ENCODE data around the gene GTPBP3. TPM values are rescaled to one million over a fixed set of nuclear protein-coding genes. Genes with fewer than 3 reads are reported as not detected.

The GTPBP3 gene
- total and polyA plus RNA-seq, 5 donors from 2014 or later = 5.2 to 26.1 (median 8.9) TPM

- Histone ChIP-seq H3K27ac (ENCODE audit: insufficient read depth, low read length, poor library complexity, severe bottlenecking) (no peak overlapping the region), H3K27me3 (ENCODE audit: control insufficient read depth, insufficient read depth, low read length) (peaks cover 6% of the 10 kb centered on the region), H3K4me3 (ENCODE audit: low read depth, low read length) (peak overlapping the region; percentile 77), H3K4me1 (ENCODE audit: control insufficient read depth, insufficient read depth, low read length, poor library complexity, severe bottlenecking) (peaks cover 30% of the 10 kb centered on the region), H3K36me3 (ENCODE audit: control insufficient read depth, insufficient read depth, low read length) (no peaks in the 10 kb centered on the region), H3K9me3 (ENCODE audit: control insufficient read depth in 2 of 2, low read length in 2 of 2) (peaks cover 0 to 2% of the 10 kb centered on the region in 2 experiments)
- ATAC-seq (ENCODE audit: low read depth in 2 of 2) = peak; percentile 22 to 32
- H3K27me3 Mint-ChIP-seq = peaks cover 25% of the 10 kb centered on the region
- H3K36me3 Mint-ChIP-seq = no peaks in the 10 kb centered on the region
- no peak for DNase-seq
- peaks cover 0 to 3% (median 0%) of the 10 kb centered on the region in 7 donors for H3K9me3 Mint-ChIP-seq
- peak overlapping the region; percentile 38 to 82 (median 66) for H3K4me3 Mint-ChIP-seq
- H3K4me1 Mint-ChIP-seq = peaks cover 0 to 25% (median 14%) of the 10 kb centered on the region in 4 donors
- H3K27ac Mint-ChIP-seq = peak overlapping the region in 1 of 3 donors; percentile 25
These were observed 54.2 kb downstream of the GTPBP3 start for GRCh38 chr19:17391371-17392151.

Other genes with a start within 250 kb of the GTPBP3 start
- gene USE1, start 122.2 kb upstream of the GTPBP3 start, total RNA-seq = 27.1 TPM
- 10 to 100 TPM; 43.9 to 53.7 (median 50.1) TPM for gene USE1, start 122.2 kb upstream of the GTPBP3 start, polyA plus RNA-seq
- gene OCEL1, start 111.3 kb upstream of the GTPBP3 start, total RNA-seq = 23.3 TPM
- 10 to 100 TPM; 34.0 to 51.0 (median 47.1) TPM for gene OCEL1, start 111.3 kb upstream of the GTPBP3 start, polyA plus RNA-seq
- gene NR2F6, start 91.6 kb upstream of the GTPBP3 start, total RNA-seq = 0.52 TPM
- gene NR2F6, start 91.6 kb upstream of the GTPBP3 start, polyA plus RNA-seq = 1 to 10 TPM in 2 of 4 donors, under 1 TPM in 2; 0.81 to 3.2 (median 1.5) TPM
- gene USHBP1, start 72.8 kb upstream of the GTPBP3 start, total RNA-seq = not detected
- not detected for gene USHBP1, start 72.8 kb upstream of the GTPBP3 start, polyA plus RNA-seq
- gene BABAM1, start 70.1 kb upstream of the GTPBP3 start, total RNA-seq = 82.3 TPM
- 100 to 1,000 TPM; 111 to 140 (median 124) TPM for gene BABAM1, start 70.1 kb upstream of the GTPBP3 start, polyA plus RNA-seq
- 1.8 TPM for gene ANKLE1, start 55.7 kb upstream of the GTPBP3 start, total RNA-seq
- gene ANKLE1, start 55.7 kb upstream of the GTPBP3 start, polyA plus RNA-seq = 1 to 10 TPM in 2 of 4 donors, under 1 TPM in 2; 0.15 to 1.0 (median 0.96) TPM
- 5.1 TPM for gene ABHD8, start 34.1 kb upstream of the GTPBP3 start, total RNA-seq
- gene ABHD8, start 34.1 kb upstream of the GTPBP3 start, polyA plus RNA-seq = 1 to 10 TPM; 5.6 to 8.7 (median 6.4) TPM
- gene MRPL34, start 31.7 kb upstream of the GTPBP3 start, total RNA-seq = 37.1 TPM
- gene MRPL34, start 31.7 kb upstream of the GTPBP3 start, polyA plus RNA-seq = 100 to 1,000 TPM; 223 to 248 (median 236) TPM
- gene DDA1, start 28.0 kb upstream of the GTPBP3 start, total RNA-seq = 43.8 TPM
- 10 to 100 TPM; 26.7 to 38.6 (median 32.0) TPM for gene DDA1, start 28.0 kb upstream of the GTPBP3 start, polyA plus RNA-seq
- 17.8 TPM for gene ANO8, start 2.7 kb upstream of the GTPBP3 start, total RNA-seq
- gene ANO8, start 2.7 kb upstream of the GTPBP3 start, polyA plus RNA-seq = under 1 TPM in 3 of 4 donors, not detected in 1; 0.06 to 0.11 (median 0.08) TPM
- gene PLVAP, start 39.8 kb downstream of the GTPBP3 start, total RNA-seq = not detected
- not detected for gene PLVAP, start 39.8 kb downstream of the GTPBP3 start, polyA plus RNA-seq
- 1.3 TPM for gene CCDC194, start 56.6 kb downstream of the GTPBP3 start, total RNA-seq
- gene CCDC194, start 56.6 kb downstream of the GTPBP3 start, polyA plus RNA-seq = not detected
- 45.6 TPM for gene BST2, start 68.1 kb downstream of the GTPBP3 start, total RNA-seq
- gene BST2, start 68.1 kb downstream of the GTPBP3 start, polyA plus RNA-seq = 100 to 1,000 TPM; 155 to 175 (median 158) TPM
- 26.7 TPM for gene MVB12A, start 82.5 kb downstream of the GTPBP3 start, total RNA-seq
- 10 to 100 TPM; 30.1 to 48.6 (median 38.4) TPM for gene MVB12A, start 82.5 kb downstream of the GTPBP3 start, polyA plus RNA-seq
- gene TMEM221, start 111.1 kb downstream of the GTPBP3 start, total RNA-seq = not detected
- under 1 TPM in 1 of 4 donors, not detected in 3; 0.16 TPM for gene TMEM221, start 111.1 kb downstream of the GTPBP3 start, polyA plus RNA-seq
- not detected for gene NXNL1, start 123.4 kb downstream of the GTPBP3 start, total RNA-seq
- not detected for gene NXNL1, start 123.4 kb downstream of the GTPBP3 start, polyA plus RNA-seq
- gene SLC27A1, start 133.0 kb downstream of the GTPBP3 start, total RNA-seq = 4.6 TPM
- 1 to 10 TPM; 3.9 to 5.2 (median 4.1) TPM for gene SLC27A1, start 133.0 kb downstream of the GTPBP3 start, polyA plus RNA-seq
- 49.9 TPM for gene PGLS, start 174.1 kb downstream of the GTPBP3 start, total RNA-seq
- 10 to 100 TPM; 60.5 to 76.0 (median 63.8) TPM for gene PGLS, start 174.1 kb downstream of the GTPBP3 start, polyA plus RNA-seq
- gene COLGALT1, start 218.1 kb downstream of the GTPBP3 start, total RNA-seq = 40.6 TPM
- 10 to 100 TPM; 17.1 to 18.9 (median 17.8) TPM for gene COLGALT1, start 218.1 kb downstream of the GTPBP3 start, polyA plus RNA-seq

Measured in CD4-positive, CD25-positive, alpha-beta regulatory T cell (primary cell).